HG03432 (cell line): ENCODE measurements around the gene SNRPA1.
"Not testable (repeated sequence)": the region's sequence is repeated elsewhere in the genome, so short reads cannot be mapped to it uniquely, and the experiment has no call there.

Source experiments
- ATAC-seq: cut with Tn5 transposase; IDR thresholded peaks from one replicate; pipeline ENCODE4 v1.9.1; 2021; ENCODE audit warnings: mild to moderate bottlenecking, moderate library complexity; ENCODE audit not compliant: unreplicated experiment

Gene SNRPA1

DNA sequence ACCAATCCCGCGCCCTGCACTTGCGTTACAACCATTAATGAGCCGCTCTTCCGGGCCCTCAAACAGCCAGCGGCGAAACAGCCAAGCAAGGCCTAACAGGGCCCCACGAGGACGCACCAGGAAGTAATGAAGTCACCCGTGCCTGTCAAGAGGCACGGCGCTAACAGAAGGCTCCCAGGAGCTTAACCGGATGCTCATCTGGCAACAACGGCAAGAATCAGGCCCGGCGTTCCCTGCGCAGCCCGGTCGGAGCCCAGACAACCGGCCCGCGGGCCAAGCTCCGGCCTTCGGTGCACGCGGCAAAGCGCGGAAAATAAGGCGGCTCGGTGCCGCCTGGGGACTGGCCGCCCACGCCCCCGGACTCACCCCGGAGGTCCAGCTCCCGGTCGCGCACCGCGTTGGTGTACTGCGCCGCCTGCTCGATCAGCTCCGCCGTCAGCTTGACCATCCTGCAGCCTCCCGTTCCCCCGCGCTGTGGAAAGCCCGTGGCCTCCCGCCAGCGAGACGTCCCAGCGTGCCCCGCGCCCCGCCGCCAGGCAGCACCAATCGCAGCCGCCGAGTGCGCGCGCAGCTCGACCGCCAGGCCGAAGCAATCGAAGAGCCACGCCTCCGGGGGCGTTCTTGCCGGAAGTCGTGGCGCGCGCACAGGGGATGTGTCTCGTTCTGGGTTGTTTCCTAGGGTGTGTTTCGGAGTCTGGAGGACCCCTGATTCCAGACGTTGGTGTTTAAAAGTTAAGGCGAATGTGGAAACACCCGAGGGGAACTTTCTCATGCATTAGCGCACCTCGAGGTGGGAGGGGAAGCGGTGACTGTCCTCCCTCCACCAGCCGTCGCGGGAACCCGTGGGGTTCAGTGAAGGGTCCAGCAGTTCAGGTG lies at the start of gene SNRPA1:
TSS of gene SNRPA1 (minus strand) at position 518 of the 876 bp plus-strand sequence. CDS start at position 448, 70 bp downstream.
- ATAC-seq = peak; percentile 83

DNA sequence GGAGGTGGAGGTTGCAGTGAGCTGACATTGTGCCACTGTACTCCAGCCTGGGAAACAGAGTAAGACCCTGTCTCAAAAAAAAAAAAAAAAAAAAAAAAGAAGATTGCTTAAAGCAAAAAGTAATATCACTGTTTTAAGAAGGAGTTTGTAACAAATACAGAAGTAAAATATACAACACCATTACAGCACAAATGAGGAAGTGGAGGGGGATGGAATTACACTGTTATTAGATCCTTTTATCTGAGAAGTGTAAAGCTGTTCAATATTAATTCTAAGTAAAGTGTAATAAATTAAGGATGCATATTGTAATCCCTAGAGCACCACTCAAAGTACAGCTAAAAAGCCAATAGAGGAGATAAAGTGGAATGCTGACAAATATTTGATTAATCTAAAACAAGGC lies 47.0 kb upstream of the SNRPA1 start:
- ATAC-seq = no peak

DNA sequence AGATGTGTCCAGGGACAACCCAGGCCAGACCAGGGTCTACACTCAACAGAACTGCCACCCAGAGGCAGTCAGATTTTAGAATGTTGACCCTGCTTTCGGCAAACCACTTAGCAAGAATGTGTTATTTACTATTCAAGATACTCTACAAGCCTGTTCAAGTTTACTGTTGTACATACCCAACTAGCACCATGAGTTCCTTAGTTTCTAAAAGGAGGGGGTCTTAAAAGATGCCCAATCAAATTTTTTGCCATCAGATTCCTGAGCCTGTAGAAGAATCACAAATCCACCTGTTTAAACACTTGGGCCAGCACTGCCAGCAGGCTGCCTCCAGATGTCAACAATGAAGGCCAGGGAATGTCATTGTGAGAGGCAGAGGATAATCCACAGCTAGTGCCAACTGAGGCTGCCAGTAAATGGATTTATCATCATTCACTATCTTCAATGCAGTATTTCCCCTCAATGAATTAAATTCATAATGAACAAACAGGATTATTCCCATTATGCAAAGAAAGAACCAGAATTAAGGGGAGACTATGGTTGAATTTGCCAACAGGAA lies 43.5 kb upstream of the SNRPA1 start:
- ATAC-seq = no peak

DNA sequence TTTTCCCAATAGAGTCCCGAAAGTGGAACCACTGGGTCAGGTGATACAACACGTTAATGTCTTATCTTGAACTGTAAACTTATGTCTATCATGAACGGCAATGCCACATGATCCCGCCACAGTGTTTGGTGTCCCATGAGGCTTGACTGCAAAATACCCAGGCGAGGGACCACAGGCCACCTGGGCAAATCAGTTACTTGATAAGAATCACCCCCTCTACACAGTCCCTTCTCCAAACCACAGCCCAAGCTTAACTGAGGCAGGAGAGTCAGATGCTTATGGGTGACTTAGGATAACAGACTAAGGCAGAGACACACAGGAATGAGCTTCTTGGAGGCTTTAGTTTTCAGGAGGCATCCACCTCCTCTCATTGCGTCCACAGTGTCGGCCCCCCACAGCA lies 42.9 kb upstream of the SNRPA1 start:
- no peak for ATAC-seq

DNA sequence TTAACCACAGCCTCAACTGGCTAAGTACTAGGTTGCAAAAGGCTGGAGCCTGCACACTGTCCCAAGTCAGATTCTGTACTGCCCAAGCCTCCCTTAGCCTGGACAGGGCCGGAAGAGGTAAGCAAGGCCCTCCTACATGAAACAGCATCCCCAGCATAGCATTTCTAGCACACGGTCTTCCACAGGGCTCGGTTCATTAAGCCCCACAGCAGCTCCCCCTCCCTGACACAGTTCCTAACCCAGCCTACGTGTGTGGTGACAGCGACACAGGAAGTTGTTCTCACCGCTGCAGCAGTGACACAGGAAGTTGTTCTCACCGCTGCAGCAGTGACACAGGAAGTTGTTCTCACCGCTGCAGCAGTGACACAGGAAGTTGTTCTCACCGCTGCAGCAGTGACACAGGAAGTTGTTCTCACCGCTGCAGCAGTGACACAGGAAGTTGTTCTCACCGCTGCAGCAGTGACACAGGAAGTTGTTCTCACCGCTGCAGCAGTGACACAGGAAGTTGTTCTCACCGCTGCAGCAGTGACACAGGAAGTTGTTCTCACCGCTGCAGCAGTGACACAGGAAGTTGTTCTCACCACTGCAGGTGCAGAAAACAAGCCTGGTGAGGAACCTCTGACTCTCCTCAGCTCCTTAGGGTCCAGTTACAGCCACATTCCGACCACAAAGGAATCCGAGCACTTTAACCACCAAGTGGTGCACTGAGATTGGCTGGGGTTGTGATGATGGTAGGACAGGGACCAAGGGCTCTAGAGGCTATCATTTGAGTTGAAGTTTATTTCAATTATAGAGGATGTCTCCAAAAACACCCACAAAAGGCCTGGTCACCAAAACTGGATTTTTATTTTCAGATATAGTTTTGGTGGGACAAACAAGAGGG lies 39.1 kb upstream of the SNRPA1 start:
- not testable (repeated sequence) for ATAC-seq

DNA sequence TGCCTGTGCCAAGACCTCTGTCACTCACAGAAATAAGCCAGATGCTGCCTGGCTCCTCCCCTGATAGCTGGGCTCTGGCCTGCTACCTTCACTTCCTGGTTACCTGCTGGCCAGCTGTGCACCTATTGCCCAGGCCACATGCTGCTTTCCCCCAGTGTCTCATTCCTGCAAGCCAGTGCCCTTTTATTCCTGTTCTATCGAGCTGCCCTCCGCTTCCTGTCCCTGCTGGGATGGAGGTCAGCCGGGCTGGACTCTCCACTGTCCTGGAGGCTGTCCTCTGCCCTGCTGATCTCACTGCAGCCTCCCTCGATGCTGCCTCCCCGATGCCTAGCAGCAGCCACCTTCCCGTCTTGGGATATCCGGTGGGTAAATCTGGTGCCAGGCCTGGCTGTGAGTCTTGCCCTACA lies 37.0 kb upstream of the SNRPA1 start:
- ATAC-seq = no peak

DNA sequence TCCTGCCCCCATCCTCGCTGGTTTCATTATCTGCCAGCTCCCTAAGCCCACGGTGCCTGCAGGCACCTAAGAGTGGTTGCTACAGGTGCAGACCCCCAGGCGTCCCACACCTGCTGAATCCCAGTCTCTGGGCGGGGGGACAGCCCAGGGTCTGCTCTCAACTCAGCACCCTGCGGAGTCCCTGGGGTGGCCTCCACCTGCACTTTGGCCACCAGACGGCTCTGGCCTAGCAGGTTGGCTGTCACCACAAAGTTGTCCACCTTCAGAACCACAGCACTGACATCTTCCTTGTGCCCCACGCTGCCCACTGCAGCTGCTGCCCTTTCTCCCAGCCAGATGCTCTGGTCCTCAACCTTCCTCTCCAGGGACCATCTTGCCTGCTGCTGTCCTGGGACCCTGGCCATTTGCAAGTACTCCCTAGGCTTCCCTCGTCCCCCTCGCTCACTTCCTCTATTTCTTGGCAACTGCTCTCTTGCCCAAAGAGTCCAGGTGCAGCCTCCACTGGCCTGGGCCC lies 34.9 kb upstream of the SNRPA1 start:
- no peak for ATAC-seq

DNA sequence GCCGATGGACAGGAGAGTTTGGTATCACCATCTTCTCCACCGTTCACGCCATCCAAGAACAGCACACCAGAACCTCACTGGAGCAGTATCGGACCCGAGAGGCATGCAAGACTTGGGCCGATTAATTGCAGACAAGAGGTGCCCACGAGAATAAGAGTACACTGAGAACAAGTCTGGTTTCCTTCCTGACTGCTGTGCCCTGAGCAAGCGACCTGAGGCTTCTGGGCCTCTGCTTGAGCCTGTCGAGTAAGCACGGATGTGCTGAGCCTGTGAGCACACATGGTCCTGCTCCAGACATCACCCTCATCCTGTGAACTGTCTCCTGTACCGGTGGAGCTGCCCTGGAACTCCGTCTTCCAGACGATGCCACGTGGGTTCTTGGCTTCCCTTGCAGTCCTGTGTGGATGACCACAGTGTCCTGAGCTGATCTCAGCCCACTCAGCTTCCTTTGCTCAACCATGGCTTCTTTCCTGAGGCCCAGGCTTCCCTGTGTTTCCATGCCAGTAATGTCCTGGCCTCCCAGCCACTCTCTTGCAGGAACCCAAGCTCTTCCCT lies 34.3 kb upstream of the SNRPA1 start:
- ATAC-seq = no peak

DNA sequence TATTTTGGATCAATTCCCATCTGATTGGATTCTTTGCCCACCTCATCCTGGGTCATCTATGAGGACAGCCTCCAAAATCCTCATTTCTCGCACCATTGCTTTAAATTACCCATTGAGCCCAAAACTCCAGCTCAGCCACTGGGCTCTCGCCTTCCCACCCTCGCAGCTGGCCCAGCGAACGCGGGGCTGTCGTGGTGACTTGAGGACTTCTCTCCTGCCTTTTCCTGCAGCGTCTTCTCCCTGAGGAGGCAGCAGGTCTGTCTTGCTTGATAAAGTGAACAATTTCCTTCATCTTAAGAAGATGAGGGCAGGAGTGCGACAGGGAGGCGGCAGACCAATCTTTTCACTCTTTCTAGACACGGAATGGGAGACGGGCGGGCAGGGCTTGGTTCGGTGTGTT lies 33.0 kb upstream of the SNRPA1 start:
- ATAC-seq = no peak

DNA sequence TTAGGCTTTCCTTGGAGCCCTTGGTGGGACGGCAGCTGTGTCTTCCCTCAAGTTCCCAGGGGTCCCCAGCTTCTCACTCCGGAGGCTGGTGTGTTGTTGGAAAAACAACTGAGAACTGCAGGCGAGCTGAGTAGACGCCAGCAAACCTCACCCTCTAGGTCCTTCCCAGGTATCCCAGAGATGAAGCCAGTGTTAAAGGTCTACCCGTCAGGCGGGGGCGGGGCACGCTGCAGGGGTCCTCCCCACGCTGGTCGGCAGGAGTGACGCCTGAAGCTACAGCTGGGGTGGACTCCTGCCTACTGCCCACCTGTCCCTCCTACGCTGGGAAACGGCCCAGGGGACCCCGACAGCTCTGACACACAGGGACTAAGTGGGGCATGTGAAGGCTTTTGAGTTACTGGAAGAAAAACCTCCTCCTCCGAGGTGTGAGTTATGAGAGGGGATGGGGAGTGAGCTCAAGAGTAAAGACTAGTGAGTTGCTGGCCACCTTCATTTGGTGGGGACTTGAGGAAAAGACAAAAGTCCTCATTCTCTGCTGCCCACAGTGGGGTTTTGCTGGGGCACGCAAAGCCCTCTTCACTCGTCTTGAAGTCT lies 32.2 kb upstream of the SNRPA1 start:
- no peak for ATAC-seq

DNA sequence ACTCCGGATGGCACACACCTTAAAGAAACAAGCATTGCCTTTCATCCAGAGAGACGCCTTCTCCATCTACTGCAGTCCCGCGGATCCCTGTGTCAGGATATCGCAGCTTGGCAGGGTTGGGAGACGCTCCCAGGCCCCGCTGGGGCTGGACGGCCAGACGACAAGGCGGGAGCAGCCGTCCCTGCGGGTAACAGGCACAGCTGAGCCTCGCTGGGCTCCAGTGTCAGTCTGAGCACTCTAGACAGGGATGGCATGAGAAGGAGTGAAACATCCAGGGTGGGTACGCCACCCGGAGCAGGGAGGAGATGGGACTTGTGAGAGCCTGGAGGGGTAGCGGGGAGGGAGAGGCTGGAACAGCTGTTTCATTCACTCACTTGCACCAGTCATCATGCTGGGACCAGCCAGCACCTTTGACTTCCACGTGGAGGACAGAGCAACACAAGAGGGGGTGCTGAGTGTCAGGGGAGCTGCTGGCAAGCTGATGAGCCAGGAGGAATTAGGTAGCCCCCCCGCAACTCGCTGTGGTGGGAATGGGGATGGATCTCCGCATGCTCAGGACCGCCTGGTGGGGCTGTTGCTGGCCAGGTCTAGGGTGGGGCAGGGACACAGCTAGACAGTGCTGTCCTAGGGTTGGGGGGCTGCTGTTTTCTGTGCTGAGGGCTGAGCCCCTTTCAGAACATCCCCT lies 31.6 kb upstream of the SNRPA1 start:
- no peak for ATAC-seq

DNA sequence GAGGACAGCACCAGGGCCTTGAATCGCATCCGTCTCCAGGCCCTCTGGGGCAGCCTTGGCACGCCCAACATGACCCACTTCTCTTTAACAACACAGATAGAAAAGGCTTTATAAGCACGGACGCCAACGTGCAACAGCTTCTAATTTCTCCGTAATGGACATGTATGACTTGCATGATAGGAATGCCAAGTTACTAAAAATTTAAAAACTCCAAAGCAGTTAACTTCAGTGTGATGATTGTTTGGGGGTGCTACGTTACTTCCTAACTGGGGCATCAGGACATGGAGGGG lies 30.9 kb upstream of the SNRPA1 start:
- no peak for ATAC-seq

DNA sequence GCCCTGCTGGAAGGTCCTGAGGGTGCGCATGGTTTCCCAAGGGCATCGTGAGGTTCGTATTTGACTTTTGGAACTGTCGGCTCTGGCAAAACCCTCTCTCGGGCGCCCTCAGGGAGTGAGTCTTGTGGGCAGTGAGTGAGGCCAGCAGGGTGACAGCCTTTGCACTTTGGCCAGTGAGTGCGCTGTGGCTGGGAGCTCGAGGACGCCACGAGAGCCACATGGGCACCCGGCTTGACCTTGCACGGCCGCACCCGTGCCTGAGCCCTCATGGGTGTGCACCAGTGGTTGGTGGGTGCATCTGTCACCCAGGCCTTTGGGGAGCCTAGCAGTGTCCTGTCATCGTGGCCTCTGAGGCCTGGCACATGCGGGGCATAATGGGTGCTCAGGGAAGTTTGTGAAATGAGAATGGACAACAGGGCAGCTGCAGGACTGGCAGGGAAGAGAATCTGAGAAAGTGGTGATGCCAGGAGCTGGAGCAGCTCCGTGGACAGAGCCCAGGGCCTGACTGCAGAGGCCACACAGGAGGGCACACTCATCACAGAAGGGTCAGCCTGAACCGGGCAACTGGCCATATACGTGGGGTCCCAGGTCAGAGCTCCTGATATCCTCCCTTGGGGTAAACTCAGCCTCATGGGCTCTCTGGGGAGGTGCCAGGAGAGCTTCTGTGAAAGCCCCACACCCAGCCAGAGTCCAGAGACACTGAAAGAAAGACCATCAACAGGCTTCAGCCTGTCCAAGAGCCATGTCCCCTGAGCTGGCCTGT lies 30.4 kb upstream of the SNRPA1 start:
- ATAC-seq = no peak

DNA sequence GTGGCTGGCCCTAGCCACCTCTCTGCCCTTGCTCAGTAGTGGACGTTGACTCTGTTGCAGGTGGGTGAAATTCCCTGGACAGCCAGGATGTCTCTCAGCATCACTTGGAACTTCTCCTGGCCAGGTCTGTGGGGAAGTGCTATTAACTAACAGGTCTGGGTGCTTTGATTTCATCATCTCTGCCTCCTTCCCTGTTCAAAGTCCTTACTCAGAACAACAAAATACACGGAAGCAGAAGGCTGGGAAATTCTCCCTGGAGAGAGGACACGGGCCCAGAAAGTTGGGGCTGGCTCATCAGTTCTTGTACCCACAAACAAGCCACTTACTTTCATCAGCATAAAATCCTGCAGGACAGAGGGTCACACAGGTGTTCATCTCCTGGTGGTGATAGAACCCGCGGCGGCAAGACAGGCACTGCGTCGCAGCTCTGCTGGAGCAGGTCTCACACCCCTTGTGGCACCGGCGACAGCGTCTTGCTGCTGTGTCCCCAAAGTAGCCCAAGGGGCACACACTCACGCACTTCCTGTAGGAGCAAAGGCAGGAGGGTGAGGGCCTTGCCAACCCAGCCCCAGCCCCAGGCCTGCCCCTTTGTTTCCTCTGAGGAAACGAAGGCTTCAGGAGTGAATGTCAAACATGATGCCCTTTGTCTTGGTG lies 29.6 kb upstream of the SNRPA1 start:
- ATAC-seq = no peak

DNA sequence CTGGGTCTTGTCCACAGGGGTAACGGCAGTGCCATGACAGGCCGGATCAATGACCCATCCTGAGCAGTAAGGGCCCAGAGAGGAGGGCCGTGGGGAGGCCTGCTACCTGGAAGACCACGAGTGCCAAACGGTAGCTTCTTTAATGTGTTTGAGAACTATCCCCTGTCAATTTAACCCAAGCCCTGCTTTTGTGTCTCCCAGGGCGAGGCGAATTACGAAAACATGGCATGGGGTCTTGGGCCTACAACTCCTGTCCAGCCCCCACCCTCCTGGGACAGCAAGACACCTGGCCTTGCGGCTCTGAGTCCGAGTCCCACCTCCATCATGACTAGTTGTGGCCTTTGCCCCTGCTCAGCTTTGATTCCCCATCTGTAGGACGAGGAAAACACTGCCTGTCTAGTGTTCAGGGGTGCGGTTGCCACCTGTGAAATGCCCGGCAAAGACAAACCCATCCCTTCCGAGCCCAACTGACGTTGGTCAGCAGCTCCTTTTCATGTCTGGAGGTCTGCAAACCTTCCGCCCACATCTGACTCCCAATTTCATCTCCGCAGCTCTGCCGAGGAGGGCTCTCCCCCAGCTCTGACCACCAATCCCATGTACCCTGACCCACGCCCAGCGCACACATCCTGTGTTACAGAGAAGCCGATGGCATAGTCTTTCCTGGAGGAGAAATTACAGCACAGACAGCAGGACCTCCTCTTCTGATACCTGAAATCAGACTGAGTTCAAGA lies 28.9 kb upstream of the SNRPA1 start:
- no peak for ATAC-seq

DNA sequence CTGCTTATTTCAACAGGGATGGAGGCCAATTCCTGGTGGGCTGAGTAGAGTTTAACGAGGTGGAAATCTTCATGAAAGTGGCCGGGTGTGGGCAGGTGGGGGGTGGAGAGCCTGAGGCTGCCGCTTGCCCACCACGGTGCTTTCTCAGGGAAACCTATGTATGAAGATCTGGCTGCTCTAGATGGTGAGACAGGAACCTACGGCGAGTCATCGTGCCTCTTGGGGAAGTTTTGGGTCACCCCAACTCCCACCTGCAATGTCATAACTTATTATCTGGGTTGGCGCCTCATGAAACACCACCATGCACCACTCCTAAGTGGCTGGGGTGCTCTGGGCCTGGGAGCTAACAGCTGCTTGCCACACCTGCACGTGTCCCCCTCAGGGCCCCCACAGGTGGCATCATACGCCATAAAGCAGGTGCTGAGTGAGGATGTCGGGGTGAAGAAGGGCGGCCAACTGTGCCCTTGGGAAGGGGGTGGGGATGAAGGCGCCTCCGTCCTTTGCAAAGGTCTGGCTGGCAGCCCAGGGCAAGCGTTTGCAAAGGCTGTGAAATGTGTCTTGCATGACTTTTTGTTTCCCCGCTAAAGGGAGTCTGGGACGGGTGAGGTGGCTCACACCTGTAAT lies 27.9 kb upstream of the SNRPA1 start:
- no peak for ATAC-seq

DNA sequence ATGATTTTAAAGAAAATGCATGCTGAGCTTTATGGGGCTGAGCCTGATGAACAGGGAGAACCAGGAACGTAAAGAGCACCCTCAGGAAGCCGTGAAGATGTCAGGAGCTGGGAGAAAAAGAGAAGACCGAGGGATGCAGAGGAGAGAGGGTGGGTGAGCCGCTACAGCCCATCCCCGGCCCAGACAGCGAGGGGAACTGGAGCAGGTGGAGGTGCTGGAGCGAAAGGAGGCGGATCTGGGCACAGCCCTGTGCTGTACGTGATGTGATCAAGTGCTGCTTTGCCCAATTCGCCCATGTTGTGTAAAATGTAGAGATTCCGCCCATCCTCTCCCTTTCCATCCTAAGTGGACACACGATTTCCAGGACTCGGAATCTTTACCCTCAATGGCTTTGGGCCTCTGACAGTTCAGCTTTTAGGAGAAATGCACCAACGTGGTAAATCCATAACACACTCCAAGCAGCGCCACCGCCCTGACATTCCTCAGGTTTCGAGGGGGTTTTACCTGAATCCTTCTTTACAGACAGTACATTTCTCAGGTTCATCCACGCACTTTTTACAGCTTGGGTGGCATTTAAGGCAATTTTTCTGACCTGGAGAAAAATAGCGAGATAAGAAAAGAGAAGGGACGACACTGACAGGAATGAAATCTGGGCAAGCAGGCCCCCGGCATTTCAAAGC lies 27.1 kb upstream of the SNRPA1 start:
- ATAC-seq = no peak
